Activated naive CD4-positive, alpha-beta T cell treated with Interleukin-2 at 50 U/mL for 16 hours (primary cell): Measurements from ENCODE around the gene PIP5K1B.

ENCODE experiments used
- DNase-seq: peaks from one replicate; pipeline ENCODE4 v3.0.0-alpha.2; 2020

PIP5K1B gene

GRCh38 chr9:68822596-68823165, 117.6 kb downstream of the PIP5K1B start:
- DNase-seq: no peak

- DNase-seq: no peak
These were observed 120.9 kb downstream of the PIP5K1B start for GRCh38 chr9:68825762-68826472.

GRCh38 chr9:68827837-68828744, 123.1 kb downstream of the PIP5K1B start:
- DNase-seq: no peak

- DNase-seq: no peak
These were observed 127.1 kb downstream of the PIP5K1B start for GRCh38 chr9:68832101-68832500.

- DNase-seq: no peak
These were observed 128.0 kb downstream of the PIP5K1B start for GRCh38 chr9:68832861-68833518.

- DNase-seq: no peak
These were observed 130.0 kb downstream of the PIP5K1B start for GRCh38 chr9:68834931-68835520.

- no peak for DNase-seq
These were observed 131.7 kb downstream of the PIP5K1B start for GRCh38 chr9:68836788-68837187.

GRCh38 chr9:68838245-68838644, 133.2 kb downstream of the PIP5K1B start:
- DNase-seq: no peak

GRCh38 chr9:68841276-68842052, 136.4 kb downstream of the PIP5K1B start:
- DNase-seq: no peak

GRCh38 chr9:68842568-68842967, 137.5 kb downstream of the PIP5K1B start:
- DNase-seq: no peak

- no peak for DNase-seq
These were observed 138.2 kb downstream of the PIP5K1B start for GRCh38 chr9:68843239-68843638.

- no peak for DNase-seq
These were observed 139.1 kb downstream of the PIP5K1B start for GRCh38 chr9:68844157-68844556.

GRCh38 chr9:68844631-68845612, 139.9 kb downstream of the PIP5K1B start:
- no peak for DNase-seq

GRCh38 chr9:68847765-68848164, 142.7 kb downstream of the PIP5K1B start:
- DNase-seq: no peak

- no peak for DNase-seq
These were observed 146.6 kb downstream of the PIP5K1B start for GRCh38 chr9:68851657-68852056.

GRCh38 chr9:68852941-68853340, 147.9 kb downstream of the PIP5K1B start:
- no peak for DNase-seq

- DNase-seq: no peak
These were observed 154.3 kb downstream of the PIP5K1B start for GRCh38 chr9:68859347-68859746.

- no peak for DNase-seq
These were observed 155.4 kb downstream of the PIP5K1B start for GRCh38 chr9:68860419-68860818.

GRCh38 chr9:68861436-68861835, 156.4 kb downstream of the PIP5K1B start:
- no peak for DNase-seq

- no peak for DNase-seq
These were observed 162.0 kb downstream of the PIP5K1B start for GRCh38 chr9:68867066-68867465.

- DNase-seq: no peak
These were observed 164.0 kb downstream of the PIP5K1B start for GRCh38 chr9:68869022-68869421.
